NT2/D1 (cell line): ENCODE measurements around the gene SYT1.

Experiments used
- YY1 ChIP-seq: IDR thresholded peaks from 2 replicates; pipeline ENCODE4 v1.6.1; 2011; ENCODE audit not compliant: insufficient read length, insufficient read depth
- ZNF274 ChIP-seq: IDR thresholded peaks from 2 replicates; pipeline ENCODE4 v1.6.1; 2011; ENCODE audit warnings: mild to moderate bottlenecking, low read depth, low read length

GRCh38 chr12:78870539-78870938 is 6.0 kb downstream of the SYT1 start:
- TF ChIP-seq YY1 (no peak), ZNF274 (no peak)
